GM11168 (cell line): Measurements from ENCODE around the gene ITGA2.

Experiments used
- in situ Hi-C: fragments of 300-500 bp; cut with MboI; formaldehyde crosslinking; loops from one replicate; pipeline ENCODE4 v1.12.0; 2022; ENCODE audit warnings: low sequenced_read_pairs; ENCODE audit not compliant: unreplicated experiment

Gene ITGA2

GRCh38 chr5:53127107-53127506, 138.0 kb downstream of the ITGA2 start:
- in situ Hi-C loops: no loop called here

GRCh38 chr5:53128481-53128880, 139.3 kb downstream of the ITGA2 start:
- in situ Hi-C loops: no loop called here

GRCh38 chr5:53130266-53130665, 141.1 kb downstream of the ITGA2 start:
- in situ Hi-C loops: no loop called here

GRCh38 chr5:53133020-53133419, 143.9 kb downstream of the ITGA2 start:
- in situ Hi-C loops: no loop called here
